Retinal pigment epithelial cell (primary cell): Measurements from ENCODE around the gene GAS6.

Source experiments
- DNase-seq: peaks from one replicate; pipeline ENCODE4 v3.0.0-alpha.2; 2010; ENCODE audit warnings: low read depth
- H3K4me3 ChIP-seq: 2 replicates; pipeline ENCODE4 v1.5.1; 2011; ENCODE audit warnings: mild to moderate bottlenecking, low read length, control low read depth, moderate library complexity
- TF ChIP-seq, protein P1 (sequence below): conservative IDR thresholded peaks from 2 replicates; pipeline ENCODE4 v1.5.1; 2011; ENCODE audit warnings: low read depth, low read length, control low read depth, inconsistent platforms

The GAS6 gene

DNA sequence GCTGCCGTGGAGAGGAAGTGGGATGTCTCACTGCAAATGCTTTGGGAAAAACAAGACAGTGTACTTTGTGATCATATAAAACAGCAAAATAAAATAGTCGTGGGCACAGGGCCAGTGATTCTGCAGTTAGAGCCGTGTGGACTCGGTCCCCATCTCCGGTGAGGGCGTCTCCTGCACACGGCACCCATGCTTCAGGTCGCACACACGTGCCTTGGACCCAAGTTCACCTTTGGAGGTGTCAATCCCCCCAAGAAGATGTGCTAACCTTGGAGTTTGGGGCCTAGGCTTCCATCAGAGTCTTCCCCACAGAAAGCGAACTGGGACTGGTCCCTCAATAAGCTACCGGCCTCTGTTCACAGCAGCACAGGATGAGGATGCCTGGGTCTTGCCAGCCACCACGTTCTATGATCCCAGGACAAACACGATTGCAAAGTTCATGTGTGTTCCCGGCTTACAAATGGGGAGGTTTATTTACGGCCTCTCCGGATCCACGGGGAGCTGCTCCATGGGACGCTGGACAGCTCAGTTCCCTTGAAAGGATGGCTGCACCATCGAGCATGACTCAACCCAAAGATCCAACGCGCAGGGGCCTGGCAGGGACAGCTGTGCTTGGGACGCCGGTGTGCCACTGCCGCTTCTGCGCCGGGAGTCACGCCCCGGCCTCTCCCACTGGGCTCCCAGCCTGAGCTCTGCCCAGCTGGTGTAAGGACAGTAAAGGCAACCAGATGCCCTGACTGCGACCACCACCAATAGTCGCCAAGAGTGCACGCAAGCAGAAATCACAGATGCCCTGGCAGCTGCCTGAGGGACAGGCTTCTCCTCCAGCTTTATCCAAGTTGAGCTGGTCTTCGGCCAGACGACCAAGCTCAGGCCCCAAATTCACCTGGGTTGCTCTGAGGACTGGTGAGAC is 8.6 kb downstream of the GAS6 start:
- no peak for DNase-seq
- H3K4me3 ChIP-seq = no peak overlapping the region
- TF ChIP-seq, protein P1, sequence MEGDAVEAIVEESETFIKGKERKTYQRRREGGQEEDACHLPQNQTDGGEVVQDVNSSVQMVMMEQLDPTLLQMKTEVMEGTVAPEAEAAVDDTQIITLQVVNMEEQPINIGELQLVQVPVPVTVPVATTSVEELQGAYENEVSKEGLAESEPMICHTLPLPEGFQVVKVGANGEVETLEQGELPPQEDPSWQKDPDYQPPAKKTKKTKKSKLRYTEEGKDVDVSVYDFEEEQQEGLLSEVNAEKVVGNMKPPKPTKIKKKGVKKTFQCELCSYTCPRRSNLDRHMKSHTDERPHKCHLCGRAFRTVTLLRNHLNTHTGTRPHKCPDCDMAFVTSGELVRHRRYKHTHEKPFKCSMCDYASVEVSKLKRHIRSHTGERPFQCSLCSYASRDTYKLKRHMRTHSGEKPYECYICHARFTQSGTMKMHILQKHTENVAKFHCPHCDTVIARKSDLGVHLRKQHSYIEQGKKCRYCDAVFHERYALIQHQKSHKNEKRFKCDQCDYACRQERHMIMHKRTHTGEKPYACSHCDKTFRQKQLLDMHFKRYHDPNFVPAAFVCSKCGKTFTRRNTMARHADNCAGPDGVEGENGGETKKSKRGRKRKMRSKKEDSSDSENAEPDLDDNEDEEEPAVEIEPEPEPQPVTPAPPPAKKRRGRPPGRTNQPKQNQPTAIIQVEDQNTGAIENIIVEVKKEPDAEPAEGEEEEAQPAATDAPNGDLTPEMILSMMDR = no peak

DNA sequence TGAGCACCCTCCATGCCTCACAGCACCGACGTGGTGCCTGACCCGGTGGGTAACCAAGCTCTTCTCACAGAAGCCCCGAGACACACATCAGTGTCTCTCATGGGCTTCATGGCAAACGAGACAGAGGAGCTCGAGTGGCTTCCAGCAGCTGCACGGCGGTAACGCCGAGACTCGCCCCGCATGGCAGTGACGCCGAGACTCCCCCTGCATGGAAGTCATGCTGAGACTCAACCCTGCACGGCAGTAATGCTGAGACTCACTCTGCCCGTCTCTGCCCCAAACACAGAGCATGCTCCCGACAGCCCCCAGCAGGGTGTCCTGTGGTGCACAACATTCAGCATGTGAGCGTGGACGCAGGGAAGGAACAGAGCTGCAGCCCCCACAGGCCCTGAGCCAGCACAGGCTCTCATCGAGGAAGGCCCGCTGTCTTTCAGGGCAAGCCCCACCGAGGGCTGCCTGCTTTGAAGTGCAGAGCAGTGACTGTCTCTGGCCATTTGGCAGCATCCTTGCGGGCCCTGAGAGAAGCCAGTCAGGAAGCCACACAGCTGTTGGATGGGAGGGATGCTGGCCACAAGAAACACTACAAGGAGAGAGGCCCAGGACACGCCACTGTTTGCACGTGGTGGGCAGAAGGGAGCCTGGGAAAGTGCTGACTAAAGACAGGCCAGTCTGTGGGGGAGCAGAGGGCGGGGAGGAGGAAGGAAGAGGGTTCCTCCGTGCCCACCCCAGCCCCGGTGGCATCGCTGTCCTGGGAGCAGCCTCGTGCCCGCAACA is 9.5 kb downstream of the GAS6 start:
- DNase-seq = no peak
- no peak overlapping the region for H3K4me3 ChIP-seq
- TF ChIP-seq, protein P1 = no peak

DNA sequence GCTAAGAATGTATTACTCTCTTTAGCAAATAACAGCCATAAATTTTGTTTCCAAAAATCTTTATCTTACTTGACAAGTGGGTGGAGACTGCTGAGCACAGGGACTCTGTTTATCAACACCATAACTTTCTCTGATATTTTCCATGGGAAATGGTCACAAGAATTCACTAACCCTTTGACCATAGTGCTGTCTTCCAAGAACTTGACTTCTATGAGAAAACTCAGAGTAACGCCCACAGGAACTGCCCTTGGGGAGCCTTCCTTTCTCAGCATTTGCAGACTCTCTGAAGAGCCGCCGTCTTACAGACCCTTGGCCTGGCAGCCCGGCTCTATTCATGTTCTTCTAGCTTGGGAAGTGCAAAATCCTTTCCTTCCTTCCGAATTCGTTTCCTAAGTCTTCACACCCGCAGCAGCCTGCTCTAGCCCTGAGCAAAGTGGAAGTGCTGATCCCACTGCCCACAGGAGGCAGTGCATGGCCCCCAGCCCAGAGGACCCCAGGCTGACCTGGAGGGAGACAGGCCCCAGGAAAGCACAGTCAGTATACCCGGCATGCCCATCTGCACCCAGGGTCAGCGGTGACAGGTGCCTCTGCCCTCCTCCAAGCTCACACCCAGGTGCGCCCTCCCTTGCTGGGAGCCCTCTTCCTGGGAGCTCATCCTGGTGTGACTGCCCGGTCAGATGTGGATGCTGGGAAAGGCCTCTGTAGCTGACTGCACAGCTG is 10.2 kb downstream of the GAS6 start:
- no peak for DNase-seq
- TF ChIP-seq, protein P1 = no peak
- H3K4me3 ChIP-seq = no peak overlapping the region

DNA sequence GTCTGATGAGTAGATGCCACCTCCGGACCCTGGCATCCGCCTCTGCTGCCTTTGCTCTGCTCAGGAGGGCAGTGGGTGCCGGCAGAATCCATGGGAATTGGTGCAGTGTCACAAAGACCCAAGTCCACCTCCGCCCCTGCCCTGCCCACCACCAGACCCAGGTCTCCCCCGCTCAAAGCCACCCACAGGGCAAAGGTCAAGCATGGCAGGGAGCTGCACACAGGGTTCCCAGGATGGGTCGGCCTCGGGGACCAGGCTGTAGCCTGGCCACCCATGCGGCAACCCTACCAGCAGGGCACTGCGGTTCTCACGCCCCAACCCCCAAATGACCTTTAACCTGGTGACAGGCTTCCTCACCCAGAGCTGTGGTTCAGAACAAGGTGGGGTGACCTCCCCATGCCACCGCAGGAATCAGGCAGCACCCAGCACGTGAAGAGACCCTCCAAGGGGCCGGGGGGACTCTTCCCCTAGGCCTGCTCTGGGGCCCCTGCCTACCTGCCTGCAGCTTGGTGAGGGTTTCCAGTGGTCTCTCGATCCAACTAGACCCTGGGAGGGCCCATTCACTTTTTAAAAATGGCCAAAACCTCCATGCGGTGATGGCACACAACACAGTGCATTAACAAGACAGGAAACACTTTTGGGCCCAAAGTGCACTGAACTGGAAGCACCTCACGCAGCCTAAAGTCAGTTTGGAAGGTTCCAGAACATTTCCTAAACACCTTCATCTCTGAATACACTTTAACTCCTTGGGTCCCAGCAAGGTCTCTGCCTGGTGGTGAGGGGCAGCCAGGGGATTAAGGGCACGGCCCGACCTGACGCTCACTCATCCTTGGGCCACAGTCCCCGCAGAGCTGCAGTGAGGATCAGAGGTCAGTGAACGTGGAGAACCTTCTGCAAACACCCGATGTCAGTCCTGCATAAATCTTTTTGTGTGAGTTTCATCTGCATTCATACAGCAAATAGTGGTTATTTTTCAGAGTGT is 11.0 kb downstream of the GAS6 start:
- TF ChIP-seq, protein P1 = no peak
- no peak overlapping the region for H3K4me3 ChIP-seq
- no peak for DNase-seq

DNA sequence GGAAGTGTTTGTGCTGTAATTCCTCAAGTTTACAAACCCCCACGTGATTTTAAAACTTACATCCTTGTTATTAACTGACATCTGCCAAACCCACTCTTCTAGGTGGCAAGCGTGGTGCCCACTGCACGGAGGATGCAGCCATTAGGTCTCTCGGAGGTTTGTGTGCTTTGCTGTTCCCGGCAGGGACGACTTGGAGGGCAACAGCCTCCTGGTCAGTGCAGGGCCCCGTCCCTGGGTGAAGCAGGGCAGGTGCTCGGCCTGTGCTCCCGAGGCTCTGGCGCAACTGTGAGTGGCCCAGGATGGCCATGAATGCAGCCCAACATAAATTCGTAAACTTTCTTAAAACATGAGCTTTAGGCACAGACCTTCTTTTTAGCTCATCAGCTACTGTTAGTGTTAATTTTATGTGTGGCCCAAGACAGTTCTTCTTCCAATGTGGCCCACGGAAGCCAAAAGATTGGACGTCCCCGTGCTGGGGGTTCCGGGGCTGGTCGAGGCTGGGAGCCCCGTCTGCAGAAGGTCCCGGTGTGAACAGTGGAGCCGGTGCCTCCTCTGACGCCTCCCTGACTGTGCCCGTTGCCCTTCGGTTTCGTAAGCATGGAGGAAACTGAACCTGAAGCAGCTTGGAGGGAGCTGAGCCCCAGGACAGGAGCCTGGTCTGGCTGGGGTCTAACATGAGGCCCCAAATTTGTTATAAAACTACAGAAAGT is 11.9 kb downstream of the GAS6 start:
- no peak for DNase-seq

More for the DNA sequence above, 11.9 kb downstream of the GAS6 start:
- TF ChIP-seq, protein P1 = no peak
- H3K4me3 ChIP-seq = no peak overlapping the region
